Thyroid gland (tissue), 4 donors: ENCODE results near the gene AMDHD1. TPM values are rescaled to one million over a fixed set of nuclear protein-coding genes. Genes with fewer than 3 reads are reported as not detected.

Experiments
- DNase-seq, 2 donors: peaks; one replicate each; pipeline ENCODE4 v3.0.0-alpha.2; 2019
- H3K27ac ChIP-seq, 3 donors: fragments of 200-600 bp; sonication (generic); 1 replicate in 2 of 3; 2 replicates in 1 of 3; pipeline ENCODE4 v1.5.1; 2016 to 2019; ENCODE audit warnings: mild to moderate bottlenecking in 1 of 3, moderate library complexity in 1 of 3
- H3K27me3 ChIP-seq: fragments of 200-600 bp; sonication (generic); one replicate; pipeline ENCODE4 v1.5.1; 2019
- H3K36me3 ChIP-seq, 2 donors: fragments of 200-600 bp; sonication (generic); one replicate each; pipeline ENCODE4 v1.5.1; 2016 to 2019
- H3K4me1 ChIP-seq, 2 donors: fragments of 200-600 bp; sonication (generic); one replicate each; pipeline ENCODE4 v1.5.1; 2017 to 2019
- H3K4me3 ChIP-seq, 3 donors: fragments of 200-600 bp; sonication (generic); replicated peaks in 1 of 3; 1 replicate in 2 of 3; 2 replicates in 1 of 3; pipeline ENCODE4 v1.5.1; 2016; ENCODE audit warnings: mild to moderate bottlenecking in 1 of 3
- H3K9me3 ChIP-seq: fragments of 200-600 bp; sonication (generic); one replicate; pipeline ENCODE4 v1.5.1; 2017
- CTCF ChIP-seq, 6 experiments: fragments of 200-600 bp in 3 of 6; fragments of 450-650 bp in 3 of 6; sonication (generic) in 3 of 6; IDR thresholded peaks; one replicate each; pipeline ENCODE4 v1.5.1; 2016 to 2019; ENCODE audit warnings: antibody characterized with exemption in 6 of 6, mild to moderate bottlenecking in 2 of 6, inconsistent platforms in 1 of 6, moderate library complexity in 1 of 6
- POLR2A ChIP-seq, 2 donors: fragments of 450-650 bp; IDR thresholded peaks; one replicate each; pipeline ENCODE4 v1.6.1; 2017; ENCODE audit warnings: antibody characterized with exemption in 2 of 2, mild to moderate bottlenecking in 2 of 2, moderate library complexity in 1 of 2
- WGBS, 2 donors: methylation state at CpG; one replicate each; pipeline ENCODE4 v1.1.5; 2017; 5-methylcytosine and 5-hydroxymethylcytosine counted together
- intact Hi-C: fragments of 100-400 bp; cut with DNase I; formaldehyde crosslinking; loops from one replicate; pipeline ENCODE4 v1.15.1; 2023
- total RNA-seq, 4 donors: library from RNA; depleted of rRNA; stranded (reverse); fragments of >200 nt; gene quantifications; one replicate each; pipeline ENCODE4 v1.2.3, GENCODE V29; 2016

Gene AMDHD1
- total RNA-seq, 4 donors from 2014 or later, result 0.54 to 0.81 (median 0.78) TPM; not detected in 1

DNA sequence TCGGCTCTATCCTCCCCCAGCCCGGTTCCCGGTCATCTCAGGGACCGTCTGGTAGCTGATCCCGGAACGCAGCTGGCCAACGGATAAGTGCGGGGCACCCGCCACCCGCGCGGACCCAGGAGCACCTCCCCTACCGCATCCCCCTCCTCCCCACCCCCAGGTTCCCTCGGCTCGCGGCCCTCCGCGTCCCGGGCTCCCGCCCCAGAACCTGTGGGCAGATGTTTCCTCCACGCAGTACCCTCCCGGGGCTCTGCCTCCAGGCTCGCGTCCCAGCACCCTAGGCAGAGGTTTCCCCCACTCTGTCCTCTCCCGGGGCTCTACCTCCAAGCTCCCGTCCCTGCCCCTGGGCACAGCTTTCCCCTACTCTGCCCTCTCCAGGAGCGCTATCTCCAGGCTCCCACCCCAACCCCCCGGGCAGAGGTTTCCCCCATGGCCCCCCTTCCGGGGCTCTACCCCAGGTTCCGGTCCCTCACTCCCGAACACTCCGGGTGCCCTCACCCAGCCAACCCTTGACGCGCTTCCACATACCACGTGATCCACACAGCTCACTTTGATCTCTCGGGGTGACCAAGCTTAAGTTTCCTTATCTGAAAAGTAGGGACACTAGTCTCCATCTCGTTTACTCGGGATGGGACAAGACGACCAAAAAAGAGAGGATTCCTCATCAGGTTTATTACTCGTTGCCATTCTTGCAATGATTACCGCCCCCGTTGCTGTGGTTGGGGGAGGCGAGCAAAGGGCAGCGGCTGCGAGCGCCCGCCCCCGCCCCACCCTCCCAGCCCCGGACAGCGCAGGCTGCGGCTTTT lies 404 bp upstream of the AMDHD1 start, which contains the start of gene CCDC38:
Gene CCDC38, minus strand, starts transcription at position 91 of the 806 bp plus-strand sequence. CDS start 6,105 bp downstream, outside the sequence.
- peak within 1 kb of the TSS in 2 of 3 donors; percentile 53 to 83 for H3K27ac ChIP-seq
- peak within 1 kb of the TSS; percentile 50 to 69 (median 64) for H3K4me3 ChIP-seq
- intact Hi-C loops, result no loop called here
- WGBS, 2 donors, result 1% methylated on average over 15 to 30 of the region's 51 CpGs
- H3K4me1 ChIP-seq, result peaks cover 0 to 5% of the 10 kb centered on the region in 2 donors
- no peaks in the 10 kb centered on the region for H3K27me3 ChIP-seq
- peak; percentile 65 to 68 for DNase-seq
- H3K9me3 ChIP-seq, result no peaks in the 10 kb centered on the region
- H3K36me3 ChIP-seq, result no peaks in the 10 kb centered on the region
- TF ChIP-seq POLR2A (IDR thresholded peaks at IDR 0.05) (no peak), CTCF (IDR thresholded peaks at IDR 0.05) (no peak)

DNA sequence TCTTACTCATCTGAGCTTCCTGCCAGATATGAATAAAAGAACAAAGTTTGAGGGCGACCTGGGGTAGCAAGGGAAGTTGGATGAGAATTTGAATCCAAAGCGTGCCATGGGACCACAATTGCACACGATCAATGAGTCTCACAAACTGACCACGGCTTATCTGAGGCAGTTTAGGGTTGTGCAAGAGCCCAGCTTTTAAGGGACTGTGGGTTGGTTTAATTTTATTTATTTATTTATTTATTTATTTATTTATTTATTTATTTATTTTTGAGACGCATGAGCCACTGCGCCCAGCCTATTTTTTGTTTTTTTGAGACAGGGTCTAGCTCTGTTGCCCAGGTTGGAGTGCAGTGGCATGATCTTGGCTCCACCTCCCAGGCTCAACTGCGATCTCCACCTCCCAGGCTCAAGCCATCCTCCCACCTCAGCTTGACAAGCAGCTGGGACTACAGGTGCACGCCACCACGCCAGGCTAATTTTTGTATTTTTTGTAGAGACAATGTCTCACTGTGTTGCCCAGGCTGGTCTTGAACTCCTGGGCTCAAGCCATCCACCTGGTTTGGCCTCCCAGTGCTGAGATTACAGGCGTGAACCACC lies 1.1 kb downstream of the AMDHD1 start:
- no peak overlapping the region for H3K27ac ChIP-seq
- DNase-seq, result no peak
- H3K27me3 ChIP-seq, result no peaks in the 10 kb centered on the region
- no peaks in the 10 kb centered on the region for H3K36me3 ChIP-seq
- intact Hi-C loops, result no loop called here
- H3K4me1 ChIP-seq, result peaks cover 0 to 5% of the 10 kb centered on the region in 2 donors
- WGBS, 2 donors, result 90 to 91% methylated on average over 10 of the region's 10 CpGs
- TF ChIP-seq CTCF (IDR thresholded peaks at IDR 0.05) (no peak), POLR2A (IDR thresholded peaks at IDR 0.05) (no peak)
- H3K9me3 ChIP-seq, result no peaks in the 10 kb centered on the region
- H3K4me3 ChIP-seq, result no peak overlapping the region

GRCh38 chr12:95949477-95950206 lies 6.5 kb downstream of the AMDHD1 start:
- TF ChIP-seq POLR2A (IDR thresholded peaks at IDR 0.05) (no peak), CTCF (IDR thresholded peaks at IDR 0.05) (no peak)
- no peaks in the 10 kb centered on the region for H3K27me3 ChIP-seq
- H3K4me1 ChIP-seq, result no peaks in the 10 kb centered on the region
- intact Hi-C loops, result no loop called here
- WGBS, 2 donors, result 47 to 60% methylated on average over 4 of the region's 4 CpGs
- H3K9me3 ChIP-seq, result no peaks in the 10 kb centered on the region
- H3K36me3 ChIP-seq, result no peaks in the 10 kb centered on the region
- H3K27ac ChIP-seq, result no peak overlapping the region
- no peak for DNase-seq
- no peak overlapping the region for H3K4me3 ChIP-seq

- no peak for TF ChIP-seq POLR2A (IDR thresholded peaks at IDR 0.05)
- no peak for TF ChIP-seq CTCF (IDR thresholded peaks at IDR 0.05)
These were observed 8.4 kb downstream of the AMDHD1 start for GRCh38 chr12:95951515-95951914.

More at GRCh38 chr12:95951515-95951914, 8.4 kb downstream of the AMDHD1 start:
- Histone ChIP-seq H3K4me3 (no peak overlapping the region), H3K36me3 (no peaks in the 10 kb centered on the region), H3K27ac (no peak overlapping the region), H3K4me1 (no peaks in the 10 kb centered on the region), H3K27me3 (no peaks in the 10 kb centered on the region), H3K9me3 (no peaks in the 10 kb centered on the region)
- DNase-seq, result no peak
- intact Hi-C loops, result no loop called here
